Measurements from ENCODE around the gene TFPI. TPM values are rescaled to one million over a fixed set of nuclear protein-coding genes. Genes with fewer than 3 reads are reported as not detected.

Gene TFPI
- total and polyA plus RNA-seq, 10 of the 15 experiments (the other 5 are each of a cell fraction or from before 2014, with no cell fraction given), result 0.07 to 0.59 (median 0.34) TPM

- BruUV-seq (replicated peaks), result no TSS peak
- Histone ChIP-seq H3K27me3 (replicated peaks in 1 of 2; ENCODE audit: control insufficient read depth in 2 of 2, insufficient read depth in 2 of 2, low read length in 1 of 2) (no peaks in the 10 kb centered on the region), H3K4me2 (ENCODE audit: control insufficient read depth, insufficient read depth) (no peak overlapping the region), H3K27ac (ENCODE audit: control insufficient read depth, insufficient read depth) (no peak overlapping the region), H2AFZ (ENCODE audit: control insufficient read depth, low read depth, low read length) (no peak overlapping the region), H3K9me3 (replicated peaks; ENCODE audit: control insufficient read depth, insufficient read depth, low read length) (no peaks in the 10 kb centered on the region), H4K20me1 (ENCODE audit: control insufficient read depth, insufficient read depth) (no peaks in the 10 kb centered on the region), H3K9ac (ENCODE audit: control insufficient read depth, insufficient read depth, low read length) (no peak overlapping the region), H3K4me1 (ENCODE audit: control insufficient read depth, insufficient read depth, low read length) (no peaks in the 10 kb centered on the region), H3K4me3 (no peak overlapping the region), H3K36me3 (ENCODE audit: control insufficient read depth in 2 of 2, insufficient read depth in 2 of 2, low read length in 1 of 2) (no peaks in the 10 kb centered on the region), H3K79me2 (ENCODE audit: control insufficient read depth, insufficient read depth, low read length) (no peaks in the 10 kb centered on the region)
- in situ Hi-C loops (cut with MboI), result no loop called here
- DNase-seq (ENCODE audit: low read depth, low spot score) (no peak), FAIRE-seq (no peak), ATAC-seq (no peak)
- ChIA-PET SMC1A (ENCODE audit: uncharacterized antibody, unreplicated experiment) (interaction anchor here (1.2 to 6.0 kb wide), 8 partner anchors 9 to 49 kb away, joined by 3 to 32 read pairs (median 6); no protein-coding TSS in a partner anchor), CTCF (interaction anchor here (1.1 to 5.7 kb wide), 5 partner anchors 17 to 101 kb away, joined by 3 to 36 read pairs (median 6); partner anchors contain the start of gene CALCRL), POLR2A (interaction anchor here (1.0 to 3.1 kb wide), 2 partner anchors 16 to 49 kb away, joined by 4 to 9 read pairs; no protein-coding TSS in a partner anchor), RAD21 (ENCODE audit: unreplicated experiment) (interaction anchor here (0.6 to 4.2 kb wide), 8 partner anchors 14 to 660 kb away, joined by 3 to 12 read pairs (median 4); no protein-coding TSS in a partner anchor)
- TF ChIP-seq NKRF (conservative IDR thresholded peaks at IDR 0.05), result no peak
- intact Hi-C loops (cut with micrococcal nuclease; ENCODE audit: unreplicated experiment), result no loop called here
Observed at GRCh38 chr2:187549193-187549592, 5.0 kb downstream of the TFPI start.

GRCh38 chr2:187548656-187549055, 5.6 kb downstream of the TFPI start:
- no TSS peak for BruUV-seq (replicated peaks)
- ChIA-PET SMC1A (ENCODE audit: uncharacterized antibody, unreplicated experiment) (interaction anchor here (1.2 to 6.0 kb wide), 7 partner anchors 13 to 49 kb away, joined by 3 to 32 read pairs (median 6); no protein-coding TSS in a partner anchor), CTCF (interaction anchor here (1.1 to 5.7 kb wide), 5 partner anchors 16 to 100 kb away, joined by 3 to 36 read pairs (median 6); partner anchors contain the start of gene CALCRL), RAD21 (ENCODE audit: unreplicated experiment) (interaction anchor here (0.7 to 4.2 kb wide), 7 partner anchors 14 to 660 kb away, joined by 3 to 12 read pairs (median 3); no protein-coding TSS in a partner anchor), POLR2A (interaction anchor here (3.1 kb wide), 1 partner anchor 16 kb away, joined by 9 read pairs; no protein-coding TSS in a partner anchor)
- Histone ChIP-seq H3K4me2 (ENCODE audit: control insufficient read depth, insufficient read depth) (no peak overlapping the region), H3K27ac (ENCODE audit: control insufficient read depth, insufficient read depth) (no peak overlapping the region), H3K4me3 (no peak overlapping the region), H3K4me1 (ENCODE audit: control insufficient read depth, insufficient read depth, low read length) (no peaks in the 10 kb centered on the region), H3K9ac (ENCODE audit: control insufficient read depth, insufficient read depth, low read length) (no peak overlapping the region), H3K27me3 (replicated peaks in 1 of 2; ENCODE audit: control insufficient read depth in 2 of 2, insufficient read depth in 2 of 2, low read length in 1 of 2) (no peaks in the 10 kb centered on the region), H4K20me1 (ENCODE audit: control insufficient read depth, insufficient read depth) (no peaks in the 10 kb centered on the region), H2AFZ (ENCODE audit: control insufficient read depth, low read depth, low read length) (no peak overlapping the region), H3K9me3 (replicated peaks; ENCODE audit: control insufficient read depth, insufficient read depth, low read length) (no peaks in the 10 kb centered on the region), H3K36me3 (ENCODE audit: control insufficient read depth in 2 of 2, insufficient read depth in 2 of 2, low read length in 1 of 2) (no peaks in the 10 kb centered on the region), H3K79me2 (ENCODE audit: control insufficient read depth, insufficient read depth, low read length) (no peaks in the 10 kb centered on the region)
- in situ Hi-C loops (cut with MboI), result no loop called here
- no peak for TF ChIP-seq ATF2 (IDR thresholded peaks at IDR 0.05; ENCODE audit: low read length)
- no peak for ATAC-seq
- FAIRE-seq, result no peak
- DNase-seq (ENCODE audit: low read depth, low spot score), result no peak
- intact Hi-C loops (cut with micrococcal nuclease; ENCODE audit: unreplicated experiment), result no loop called here

All from GM12878 (cell line).